GM21717 (cell line): Measurements from ENCODE around the gene NRXN3.

Source experiments
- ATAC-seq: cut with Tn5 transposase; IDR thresholded peaks from one replicate; pipeline ENCODE4 v1.9.1; 2021; ENCODE audit warnings: mild to moderate bottlenecking, moderate library complexity; ENCODE audit not compliant: unreplicated experiment

NRXN3 gene

DNA sequence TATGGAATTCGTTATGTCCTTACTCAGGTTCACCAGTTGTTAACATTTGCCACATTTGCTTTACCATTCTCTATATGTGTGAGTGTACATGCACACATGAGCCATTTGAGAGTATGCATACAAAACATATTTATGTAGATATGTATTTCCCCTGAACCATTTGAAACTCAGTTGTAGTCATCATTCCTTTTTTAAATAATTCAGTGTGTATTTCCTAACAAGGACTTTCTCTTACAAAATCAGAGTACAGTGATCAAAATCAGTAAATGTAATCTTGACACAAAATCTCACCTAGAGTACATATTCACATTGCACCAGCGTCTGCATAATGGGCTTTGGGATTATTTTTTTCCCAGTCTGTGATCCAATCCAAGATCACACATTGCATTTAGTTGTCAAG is 1656.2 kb downstream of the NRXN3 start:
- ATAC-seq = no peak

DNA sequence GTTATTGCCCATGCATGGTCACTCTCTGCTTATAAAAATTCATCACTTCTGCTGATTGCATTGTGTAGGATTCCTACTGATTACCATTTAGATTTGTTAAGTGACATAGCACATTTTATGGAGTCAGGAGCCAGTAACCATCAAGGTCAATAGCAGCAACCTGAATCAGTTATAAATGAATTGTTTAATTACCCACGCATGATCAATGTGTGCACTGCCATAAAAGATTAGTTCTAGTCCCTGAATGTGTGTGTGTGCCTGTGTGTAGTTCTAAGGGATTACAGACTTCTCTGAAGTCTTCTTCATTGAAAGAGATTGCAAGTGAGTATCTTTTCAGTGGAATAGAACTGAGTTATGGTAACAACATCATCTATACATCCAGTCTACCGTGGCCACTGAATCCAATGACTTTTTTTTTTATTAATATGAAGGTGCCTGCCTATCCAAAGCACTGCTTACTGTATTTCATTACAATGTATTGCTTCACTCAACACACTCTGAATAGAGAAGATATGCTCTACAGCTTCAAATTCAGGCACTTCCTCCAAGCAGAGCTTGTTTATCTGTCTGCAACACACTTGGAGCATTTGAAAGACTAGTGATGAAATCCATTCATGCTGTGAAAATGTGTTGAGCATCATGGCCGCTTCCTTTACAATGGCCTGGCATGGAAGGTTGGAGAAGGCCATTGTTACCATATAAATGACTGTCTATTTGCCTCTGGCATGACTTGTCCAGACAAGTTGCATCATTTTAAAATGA is 1659.4 kb downstream of the NRXN3 start:
- ATAC-seq = no peak

DNA sequence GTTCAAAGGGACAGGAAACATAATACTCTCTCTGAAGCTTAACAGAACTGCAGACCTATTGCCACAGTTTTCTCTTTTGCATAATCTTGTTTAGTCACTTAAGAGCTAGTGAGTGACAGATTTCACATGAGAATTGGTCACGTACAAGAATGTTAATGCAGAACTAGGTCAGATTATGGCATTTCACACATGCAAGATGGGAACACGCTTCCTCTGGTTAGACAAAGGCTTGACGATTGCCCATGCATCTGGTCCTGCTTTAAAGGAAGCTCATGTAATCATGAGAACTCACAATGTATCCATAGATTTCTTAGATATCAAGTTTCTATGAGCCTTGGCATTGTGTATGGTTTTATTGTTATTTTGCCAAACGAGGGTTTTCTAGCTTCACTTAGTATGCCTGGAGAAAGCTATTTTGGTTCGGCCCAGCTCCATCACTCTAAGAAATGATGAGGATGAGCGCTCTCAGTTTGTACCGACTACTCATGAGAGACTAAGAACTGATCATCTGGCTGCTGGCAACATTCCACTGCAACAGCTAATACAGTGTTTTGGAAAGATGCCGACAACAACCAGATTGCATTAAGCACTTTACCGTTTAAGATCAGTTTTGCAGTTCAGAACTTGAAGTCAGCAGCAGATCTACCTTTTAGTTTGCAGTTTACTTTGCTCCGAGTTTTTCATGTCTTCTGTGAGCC is 1661.2 kb downstream of the NRXN3 start:
- ATAC-seq = no peak

DNA sequence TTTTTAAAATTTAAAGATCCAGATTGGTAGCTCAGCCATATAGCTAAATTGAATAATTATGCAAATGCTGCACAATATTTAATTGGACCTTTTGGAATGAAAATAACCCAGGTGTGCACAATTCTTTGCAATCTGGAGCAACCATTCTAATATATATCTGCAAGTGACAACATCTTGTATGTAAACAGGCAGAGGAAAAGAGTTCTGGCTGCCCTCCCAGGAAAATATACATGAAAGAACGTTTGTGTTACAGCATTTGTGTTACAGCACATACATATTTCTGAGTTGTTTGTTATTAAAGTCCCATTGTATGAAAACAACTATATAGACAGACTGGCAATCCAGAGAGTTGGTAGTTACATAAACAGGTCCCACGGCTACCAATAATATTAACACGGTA is 1663.6 kb downstream of the NRXN3 start:
- ATAC-seq = no peak

DNA sequence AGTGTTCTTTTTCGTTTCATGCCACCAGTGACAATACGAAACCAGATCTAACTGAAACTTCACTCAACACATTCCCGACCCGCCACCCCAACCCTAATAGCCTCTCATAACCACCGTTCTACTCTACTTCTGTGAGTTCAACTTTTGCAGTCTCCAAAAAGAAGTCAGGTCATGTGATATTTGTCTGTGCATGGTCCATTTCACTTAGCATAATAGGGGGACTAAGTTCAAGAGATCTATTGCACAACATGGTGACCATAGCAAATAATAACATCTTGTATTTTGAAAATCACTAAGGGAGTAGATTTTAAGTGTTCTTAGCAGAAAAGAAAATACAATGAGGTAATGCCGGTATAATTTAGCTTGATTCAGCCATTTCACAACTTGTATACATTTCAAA is 1664.7 kb downstream of the NRXN3 start:
- no peak for ATAC-seq

DNA sequence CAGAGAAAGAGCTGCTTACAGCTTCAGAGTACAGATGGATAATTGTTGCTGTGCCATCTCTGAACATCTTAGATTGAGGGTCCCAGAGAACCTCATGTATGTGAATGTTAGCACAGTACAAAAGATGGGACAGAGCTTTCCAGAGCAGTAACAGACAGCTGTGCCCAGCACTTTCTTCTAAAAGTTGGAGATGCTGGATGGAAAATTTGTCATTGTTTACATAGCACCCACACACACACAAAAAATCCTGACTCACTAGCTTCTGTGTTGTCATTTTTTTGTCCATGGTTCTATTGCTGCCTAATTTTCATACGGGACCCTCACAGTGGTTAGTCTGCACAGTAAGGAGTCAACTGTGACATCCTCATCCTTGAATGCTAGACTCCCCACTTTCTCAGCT is 1666.4 kb downstream of the NRXN3 start:
- ATAC-seq = no peak

DNA sequence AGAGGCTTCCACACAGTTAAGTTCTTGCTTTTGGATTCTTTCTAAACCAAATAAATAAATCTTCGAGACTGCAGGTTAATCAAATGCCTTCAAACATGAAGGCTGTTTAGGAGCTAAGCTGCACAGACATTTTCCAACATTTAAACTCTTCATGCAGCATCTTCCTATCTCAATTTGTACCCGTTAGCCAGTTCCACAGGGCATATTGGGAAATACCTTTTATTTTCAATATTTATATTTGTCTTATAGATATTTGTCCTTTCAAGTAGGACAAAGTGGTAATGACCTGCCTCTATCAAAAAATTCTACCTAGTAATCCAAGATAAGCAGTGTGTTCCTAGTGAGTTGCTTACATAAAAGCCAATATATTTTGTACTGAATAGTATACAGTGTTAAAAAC is 1667.5 kb downstream of the NRXN3 start:
- ATAC-seq = no peak

DNA sequence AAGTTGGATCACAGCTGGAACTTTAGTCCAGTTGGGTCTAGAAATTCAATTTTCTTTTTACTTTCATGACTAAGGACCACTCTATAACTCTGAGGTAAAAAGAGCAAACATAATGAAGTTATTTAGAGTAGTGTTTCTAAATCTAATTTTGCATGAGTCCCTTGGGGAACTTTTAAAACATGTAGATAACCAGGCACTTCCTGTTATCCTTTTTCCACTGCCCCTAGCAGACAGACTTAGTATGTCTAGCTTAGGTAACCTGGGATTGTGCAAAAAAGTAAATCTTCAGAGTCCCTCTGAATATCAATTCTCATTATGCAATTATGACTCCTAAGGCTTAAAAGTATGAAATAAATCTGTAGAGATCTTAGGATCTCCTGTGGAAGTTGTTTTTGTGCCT is 1669.9 kb downstream of the NRXN3 start:
- no peak for ATAC-seq

DNA sequence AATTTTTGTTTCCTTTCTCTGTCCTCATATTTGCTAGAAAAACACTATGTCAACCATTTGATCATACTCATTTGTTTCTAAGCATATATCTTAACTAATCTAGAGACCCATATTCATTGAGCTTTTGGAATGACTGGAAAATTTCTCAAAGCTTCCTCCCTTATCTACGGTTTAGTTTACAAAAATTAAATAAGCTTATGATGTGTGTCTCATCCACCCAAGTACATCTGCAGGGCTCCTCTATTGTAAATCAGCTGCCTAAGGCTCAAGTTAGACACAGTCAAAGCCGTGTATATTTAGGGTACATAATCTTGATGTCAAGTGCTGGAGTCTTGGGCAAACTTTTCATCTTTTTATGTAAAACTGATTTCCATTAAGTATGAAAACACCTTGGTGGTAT is 1670.7 kb downstream of the NRXN3 start:
- ATAC-seq = no peak

DNA sequence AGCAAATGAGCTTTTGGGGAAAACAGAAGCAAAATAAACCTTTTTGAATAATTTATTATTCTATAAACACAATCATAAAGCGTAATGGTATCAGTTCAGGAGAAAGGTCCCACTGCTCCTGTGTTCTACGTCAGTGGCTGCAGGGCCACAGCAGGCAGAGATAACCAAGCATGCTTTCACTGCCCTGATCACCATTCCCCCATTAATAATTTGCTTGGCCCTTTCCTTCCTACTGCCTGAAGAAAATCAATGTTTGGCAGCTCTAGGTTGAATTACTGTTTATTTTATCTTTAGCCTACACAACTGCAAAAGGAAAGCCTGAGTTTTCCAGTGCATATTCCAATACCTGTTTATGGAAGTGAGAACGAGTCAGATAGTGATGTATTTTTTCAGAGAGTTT is 1671.3 kb downstream of the NRXN3 start:
- no peak for ATAC-seq

DNA sequence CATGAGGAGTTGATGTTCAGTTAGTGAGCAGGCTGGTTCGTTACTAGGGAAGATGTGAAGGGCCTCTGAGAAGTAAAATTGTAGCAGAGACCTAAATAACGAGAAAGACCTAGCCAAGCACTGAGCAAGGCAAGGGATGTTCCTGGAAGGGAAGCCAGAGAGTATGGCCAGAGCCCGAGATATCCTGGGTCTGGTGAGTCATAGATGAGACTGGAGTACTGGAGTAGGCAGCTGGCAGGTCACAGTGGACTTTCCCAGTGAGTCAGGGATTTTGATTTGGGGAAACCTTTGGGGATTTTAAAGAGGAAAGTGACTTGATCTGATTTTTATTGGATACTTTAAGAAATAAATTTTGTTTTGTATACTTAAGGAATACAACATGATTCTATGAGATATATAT is 1672.1 kb downstream of the NRXN3 start:
- no peak for ATAC-seq

DNA sequence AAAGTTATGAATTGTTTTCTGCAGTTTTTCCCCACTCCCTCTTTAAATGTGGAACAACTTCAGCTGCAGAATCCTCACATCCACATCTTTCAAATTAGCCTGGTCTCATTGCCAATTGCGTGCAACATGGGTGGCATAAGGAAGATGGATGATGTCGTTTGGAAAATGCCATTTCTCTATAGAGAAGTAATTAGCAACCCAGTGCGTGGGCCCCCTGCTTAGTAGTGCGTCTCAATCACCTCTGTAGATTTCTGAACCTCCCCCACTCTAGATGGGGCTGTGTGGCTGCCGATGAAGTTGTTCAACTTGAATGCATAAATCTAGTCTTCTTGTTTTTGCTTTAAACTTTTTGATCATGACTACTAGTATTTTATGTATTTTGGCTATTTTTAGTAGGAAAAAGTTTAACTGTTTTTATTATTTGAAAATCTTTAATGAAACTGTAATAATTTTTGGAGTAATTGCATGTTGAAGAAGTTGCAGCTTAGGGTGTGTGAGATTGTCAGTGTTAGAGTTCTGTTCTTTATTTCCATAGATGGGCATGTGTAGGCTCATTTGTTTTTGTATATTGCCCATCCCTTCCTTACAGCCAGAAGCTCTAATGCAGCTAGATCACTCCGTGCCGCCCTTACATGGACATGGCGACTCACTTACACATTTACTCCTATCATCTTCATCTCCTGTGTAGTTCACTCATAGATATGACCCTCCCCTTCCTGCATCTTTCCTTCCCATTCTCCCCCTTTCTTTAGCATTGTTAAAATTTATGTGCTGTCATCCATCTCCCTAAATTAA is 1683.0 kb downstream of the NRXN3 start:
- no peak for ATAC-seq

DNA sequence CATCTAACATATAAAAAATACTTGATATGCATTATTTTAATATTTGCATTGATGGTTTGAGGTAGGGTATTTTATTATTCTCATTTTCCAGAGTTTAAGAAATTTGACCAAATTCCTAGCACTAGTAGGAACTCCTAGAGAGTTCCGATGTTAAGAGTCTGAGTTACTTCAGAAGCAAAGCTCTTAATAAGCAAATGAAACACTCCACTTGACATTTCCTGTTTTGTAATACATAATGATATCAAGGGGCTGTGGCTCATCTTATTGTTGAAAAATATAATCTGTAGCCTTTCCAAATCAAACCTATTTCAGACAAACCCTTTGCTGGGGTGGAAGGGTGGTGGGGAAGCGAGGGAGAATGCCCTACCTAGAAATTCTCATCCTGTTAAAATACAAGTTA is 1685.6 kb downstream of the NRXN3 start:
- ATAC-seq = no peak

DNA sequence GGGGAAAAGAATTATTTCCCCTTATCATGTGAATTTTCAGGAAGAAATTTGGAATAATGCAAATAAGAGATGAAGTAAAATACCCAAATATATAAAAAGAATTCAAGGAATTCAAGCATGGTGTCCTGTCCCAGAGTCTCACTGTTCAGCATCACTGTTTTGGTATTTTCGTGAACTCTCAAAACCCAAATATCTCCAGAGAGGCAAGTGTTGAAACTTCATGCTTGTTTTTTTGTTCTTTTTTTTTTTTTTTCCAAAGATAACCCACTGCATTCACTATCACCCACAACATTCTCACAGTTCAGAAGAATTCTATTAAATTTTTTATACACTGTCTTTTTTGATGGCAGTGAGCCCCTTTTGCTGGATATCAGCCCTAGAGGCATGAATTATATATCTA is 1686.2 kb downstream of the NRXN3 start:
- no peak for ATAC-seq

DNA sequence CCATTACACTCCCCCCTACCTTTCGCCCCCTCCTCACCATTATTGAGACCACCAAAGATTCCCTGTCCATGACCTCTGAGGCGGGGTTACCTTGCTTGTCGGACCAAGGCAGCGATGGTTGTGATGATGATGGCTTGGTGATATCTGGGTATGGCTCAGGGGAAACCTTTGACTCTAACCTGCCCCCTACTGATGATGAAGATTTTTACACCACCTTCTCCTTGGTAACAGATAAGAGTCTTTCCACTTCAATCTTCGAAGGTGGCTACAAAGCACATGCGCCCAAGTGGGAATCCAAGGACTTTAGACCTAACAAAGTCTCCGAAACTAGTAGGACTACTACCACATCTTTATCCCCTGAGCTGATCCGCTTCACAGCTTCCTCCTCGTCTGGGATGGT is 1690.9 kb downstream of the NRXN3 start:
- no peak for ATAC-seq

DNA sequence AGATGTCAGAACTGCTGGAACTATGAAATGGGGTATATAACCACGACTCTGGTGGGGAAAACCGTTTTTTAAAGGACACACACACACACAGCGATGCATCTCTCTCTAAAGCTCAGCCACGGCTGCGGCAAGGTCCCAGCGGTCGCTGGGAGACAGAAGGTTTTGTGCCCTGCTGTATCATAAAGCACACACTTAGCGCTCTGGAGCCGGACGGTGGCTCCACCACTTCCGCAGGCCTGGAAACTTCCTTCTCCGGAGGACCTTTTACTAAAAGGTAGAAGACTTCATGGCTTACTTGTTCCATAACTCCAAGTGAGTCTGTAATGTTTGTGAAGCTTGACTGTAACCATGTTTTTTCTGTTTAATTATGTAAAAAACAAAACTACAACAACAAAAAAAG is 1691.9 kb downstream of the NRXN3 start:
- ATAC-seq = no peak

DNA sequence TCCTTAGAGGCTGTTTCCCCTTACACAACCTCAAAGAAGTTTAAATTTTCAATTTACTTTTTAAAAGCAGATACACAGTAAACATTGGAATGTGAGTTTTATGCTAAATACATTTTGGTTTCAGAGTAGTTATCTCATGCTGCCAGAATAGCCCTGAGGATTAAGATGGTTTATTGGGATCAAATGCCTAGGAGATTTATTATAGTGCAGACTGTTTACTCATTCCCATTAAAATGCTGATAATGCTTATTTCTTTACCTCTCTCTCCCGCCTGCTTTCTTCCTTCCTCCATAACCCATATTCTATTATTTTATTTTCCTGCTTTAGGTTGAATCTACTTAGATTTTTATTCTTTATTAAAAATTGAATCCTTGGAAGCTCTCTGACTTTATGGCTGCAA is 1701.0 kb downstream of the NRXN3 start:
- no peak for ATAC-seq

DNA sequence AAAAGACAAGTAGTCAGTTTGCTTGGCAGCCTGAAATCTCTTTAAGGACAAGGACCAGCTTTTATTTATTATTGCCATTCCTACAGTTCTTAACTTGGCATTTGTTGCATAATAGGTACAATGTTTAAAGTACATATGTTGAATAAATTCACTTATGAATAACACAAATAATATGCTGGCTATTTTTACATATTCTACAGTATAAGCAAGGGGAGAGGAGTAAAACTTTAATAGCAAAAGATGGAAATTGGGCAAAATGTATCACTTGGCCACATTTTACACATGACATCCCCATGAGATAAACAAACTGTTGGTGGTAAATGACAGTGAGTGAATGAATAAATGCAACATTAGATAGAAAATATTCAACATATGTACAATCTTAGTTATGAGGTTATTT is 1708.1 kb downstream of the NRXN3 start:
- ATAC-seq = no peak

DNA sequence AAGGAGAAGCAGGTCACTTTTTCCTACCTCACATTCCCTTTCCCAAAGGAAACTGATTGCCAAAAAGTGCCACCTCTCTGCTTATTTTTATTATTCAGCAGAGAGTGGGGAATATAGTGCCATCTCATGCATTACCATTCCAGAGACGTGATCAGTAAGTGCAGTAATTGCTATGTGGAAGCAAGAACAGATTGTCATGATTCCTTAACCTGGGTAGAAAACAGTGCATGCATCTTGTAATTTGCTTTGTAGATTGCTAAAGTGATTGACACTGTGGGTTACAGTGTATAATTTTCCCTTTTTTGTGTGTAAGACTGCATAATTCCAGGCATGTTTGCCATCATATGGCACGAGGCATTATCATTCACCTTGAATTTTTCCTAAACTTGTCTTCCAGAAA is 1708.6 kb downstream of the NRXN3 start:
- ATAC-seq = no peak

DNA sequence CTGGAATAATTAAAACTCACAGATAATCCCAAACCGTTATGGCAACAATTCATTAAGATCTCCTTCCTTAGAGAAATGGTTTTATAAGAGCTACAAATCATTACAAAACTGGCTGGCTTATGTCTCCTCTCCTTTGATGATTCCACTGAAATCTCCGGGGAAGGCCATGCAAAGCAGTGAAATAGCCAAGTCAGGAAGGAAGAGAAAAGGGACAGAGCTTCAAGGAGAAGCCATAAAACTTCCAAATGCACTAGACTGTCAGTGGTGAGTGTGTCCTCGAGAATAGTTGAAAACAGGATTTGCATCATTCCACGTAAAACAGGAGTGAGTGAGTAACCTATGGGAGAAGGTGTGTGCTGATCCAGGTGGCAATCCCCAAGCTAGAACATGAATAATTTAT is 1711.1 kb downstream of the NRXN3 start:
- ATAC-seq = no peak

DNA sequence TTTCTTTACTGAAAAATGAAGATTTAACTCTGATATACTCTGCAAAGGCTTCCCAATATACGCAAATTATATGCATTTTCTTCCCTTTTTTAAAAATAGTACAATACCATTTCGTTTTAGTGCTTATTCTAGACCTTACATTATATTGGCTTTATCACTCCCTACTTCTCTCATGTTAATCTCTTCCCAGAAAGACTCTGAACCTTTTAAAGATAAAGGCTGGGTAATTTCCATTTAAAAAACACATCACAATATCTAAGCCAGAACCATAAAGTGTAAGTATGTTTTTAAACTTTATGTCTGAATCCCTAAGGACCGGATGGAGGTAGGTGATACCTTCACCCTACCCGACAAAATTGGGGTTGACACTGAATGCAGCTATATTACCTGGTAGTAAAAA is 1720.4 kb downstream of the NRXN3 start:
- ATAC-seq = no peak

DNA sequence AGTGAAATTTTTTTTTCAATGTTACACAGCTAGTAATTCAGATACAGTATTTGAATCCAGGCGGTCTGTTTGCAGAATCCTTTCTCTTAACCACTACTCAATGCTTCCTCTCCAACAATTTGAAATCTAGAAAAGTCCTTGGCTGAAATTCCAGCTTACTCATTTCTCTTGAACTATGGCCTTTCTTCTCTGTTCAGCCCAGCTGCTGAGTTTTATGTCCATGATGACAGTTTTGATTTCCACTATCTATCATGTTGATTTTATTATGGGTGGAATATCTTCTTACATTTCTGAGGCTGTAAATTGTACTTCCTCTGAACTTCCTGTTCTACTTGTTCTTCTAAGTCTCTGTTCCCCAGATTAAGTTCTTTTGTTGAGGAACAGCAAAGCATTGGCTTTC is 1725.8 kb downstream of the NRXN3 start:
- no peak for ATAC-seq
